BE2C (cell line): Measurements from ENCODE around the gene CBLB.

Experiments
- DNase-seq: peaks from one replicate; pipeline ENCODE4 v3.0.0-alpha.2; 2020
- H3K27me3 ChIP-seq: fragments of 250-450 bp; sonication (Bioruptor Pico); 2 replicates; pipeline ENCODE4 v1.5.1; 2020; ENCODE audit warnings: mild to moderate bottlenecking
- H3K36me3 ChIP-seq: fragments of 250-450 bp; sonication (Bioruptor Pico); 2 replicates; pipeline ENCODE4 v1.5.1; 2020; ENCODE audit warnings: mild to moderate bottlenecking
- H3K4me1 ChIP-seq: fragments of 250-450 bp; sonication (Bioruptor Pico); 2 replicates; pipeline ENCODE4 v1.5.1; 2020
- H3K4me3 ChIP-seq: 2 replicates; pipeline ENCODE4 v1.5.1; 2011; ENCODE audit warnings: low read depth, low read length
- H3K9me3 ChIP-seq: fragments of 250-450 bp; sonication (Bioruptor Pico); 2 replicates; pipeline ENCODE4 v1.5.1; 2020
- TF ChIP-seq, protein P1 (sequence below): IDR thresholded peaks from 2 replicates; pipeline ENCODE4 v1.5.1; 2012; ENCODE audit warnings: mild to moderate bottlenecking, low read depth, low read length

CBLB gene

DNA sequence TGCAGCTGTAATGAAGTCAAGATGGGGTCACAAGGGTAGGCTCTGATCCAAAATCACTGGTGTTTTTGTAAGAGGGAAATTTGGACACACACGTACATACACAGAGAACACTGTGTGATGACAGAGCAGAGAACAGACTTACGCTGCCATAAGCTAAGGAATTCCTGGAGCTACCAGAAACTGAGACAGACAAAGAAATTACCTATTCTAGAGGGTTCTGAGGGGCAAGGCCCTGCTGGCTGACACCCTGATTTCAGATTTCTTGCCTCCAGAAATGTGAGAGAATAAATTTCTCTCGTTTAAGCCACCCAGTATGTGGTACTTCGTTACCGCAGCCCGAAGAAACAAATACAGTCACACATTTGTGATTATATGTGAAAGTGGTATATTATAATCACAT, 24.8 kb downstream of the CBLB start:
- TF ChIP-seq, protein P1, sequence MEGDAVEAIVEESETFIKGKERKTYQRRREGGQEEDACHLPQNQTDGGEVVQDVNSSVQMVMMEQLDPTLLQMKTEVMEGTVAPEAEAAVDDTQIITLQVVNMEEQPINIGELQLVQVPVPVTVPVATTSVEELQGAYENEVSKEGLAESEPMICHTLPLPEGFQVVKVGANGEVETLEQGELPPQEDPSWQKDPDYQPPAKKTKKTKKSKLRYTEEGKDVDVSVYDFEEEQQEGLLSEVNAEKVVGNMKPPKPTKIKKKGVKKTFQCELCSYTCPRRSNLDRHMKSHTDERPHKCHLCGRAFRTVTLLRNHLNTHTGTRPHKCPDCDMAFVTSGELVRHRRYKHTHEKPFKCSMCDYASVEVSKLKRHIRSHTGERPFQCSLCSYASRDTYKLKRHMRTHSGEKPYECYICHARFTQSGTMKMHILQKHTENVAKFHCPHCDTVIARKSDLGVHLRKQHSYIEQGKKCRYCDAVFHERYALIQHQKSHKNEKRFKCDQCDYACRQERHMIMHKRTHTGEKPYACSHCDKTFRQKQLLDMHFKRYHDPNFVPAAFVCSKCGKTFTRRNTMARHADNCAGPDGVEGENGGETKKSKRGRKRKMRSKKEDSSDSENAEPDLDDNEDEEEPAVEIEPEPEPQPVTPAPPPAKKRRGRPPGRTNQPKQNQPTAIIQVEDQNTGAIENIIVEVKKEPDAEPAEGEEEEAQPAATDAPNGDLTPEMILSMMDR = no peak

DNA sequence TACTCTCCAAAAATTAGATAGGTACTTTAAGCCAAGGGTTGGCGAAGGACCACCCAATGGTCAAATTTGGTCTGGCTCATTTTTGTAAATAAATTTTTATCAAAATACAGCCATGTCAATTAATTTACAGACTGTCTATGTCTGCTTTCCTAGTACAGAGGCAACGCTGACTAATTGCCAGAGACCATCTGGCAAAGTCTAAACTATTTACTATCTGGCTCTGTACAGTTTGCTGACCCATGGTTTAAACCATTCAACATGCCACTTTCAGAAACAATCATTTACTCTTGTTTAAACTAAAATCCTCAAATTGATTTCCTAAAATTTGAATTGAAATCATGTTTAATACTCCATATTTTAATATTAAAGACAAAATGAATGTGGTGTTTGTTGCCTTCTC, 25.9 kb downstream of the CBLB start:
- Histone ChIP-seq H3K27me3 (no peaks in the 10 kb centered on the region), H3K4me1 (peaks cover 27% of the 10 kb centered on the region), H3K4me3 (no peak overlapping the region), H3K36me3 (peaks cover 6% of the 10 kb centered on the region; the same call in 1 of the 2 replicates), H3K9me3 (no peaks in the 10 kb centered on the region)
- peak; percentile 55 for DNase-seq
- TF ChIP-seq, protein P1 = no peak

More for the DNA sequence above, 24.8 kb downstream of the CBLB start:
- Histone ChIP-seq H3K4me3 (no peak overlapping the region), H3K36me3 (peaks cover 6% of the 10 kb centered on the region; the same call in 1 of the 2 replicates), H3K4me1 (peaks cover 32% of the 10 kb centered on the region), H3K27me3 (no peaks in the 10 kb centered on the region), H3K9me3 (no peaks in the 10 kb centered on the region)
- no peak for DNase-seq

DNA sequence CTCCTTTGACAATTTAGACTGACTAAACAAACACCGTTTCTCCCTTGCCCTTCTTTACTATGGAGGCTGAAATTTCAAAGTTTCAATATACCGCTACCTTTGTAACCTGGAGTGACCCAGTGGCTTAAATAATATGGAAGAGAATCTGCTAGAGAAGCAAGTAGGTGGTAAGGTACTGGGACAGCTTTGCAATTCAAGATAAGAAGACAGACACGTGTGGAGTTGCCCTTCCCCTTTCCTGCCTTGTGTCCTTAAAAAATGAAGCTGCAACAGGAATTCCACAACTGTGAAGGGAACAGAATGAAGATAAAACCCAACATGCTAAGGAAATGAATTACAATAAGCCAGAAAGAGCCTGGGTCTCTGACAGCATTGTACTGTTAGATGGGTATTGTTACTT, 26.4 kb downstream of the CBLB start:
- no peaks in the 10 kb centered on the region for H3K9me3 ChIP-seq
- no peaks in the 10 kb centered on the region for H3K27me3 ChIP-seq
- H3K4me1 ChIP-seq = peaks cover 26% of the 10 kb centered on the region
- H3K36me3 ChIP-seq = peaks cover 6% of the 10 kb centered on the region; the same call in 1 of the 2 replicates
- peak overlapping the region; percentile 2; the same call in 1 of the 2 replicates for H3K4me3 ChIP-seq
- TF ChIP-seq, protein P1 = no peak
- DNase-seq = peak; percentile 10

DNA sequence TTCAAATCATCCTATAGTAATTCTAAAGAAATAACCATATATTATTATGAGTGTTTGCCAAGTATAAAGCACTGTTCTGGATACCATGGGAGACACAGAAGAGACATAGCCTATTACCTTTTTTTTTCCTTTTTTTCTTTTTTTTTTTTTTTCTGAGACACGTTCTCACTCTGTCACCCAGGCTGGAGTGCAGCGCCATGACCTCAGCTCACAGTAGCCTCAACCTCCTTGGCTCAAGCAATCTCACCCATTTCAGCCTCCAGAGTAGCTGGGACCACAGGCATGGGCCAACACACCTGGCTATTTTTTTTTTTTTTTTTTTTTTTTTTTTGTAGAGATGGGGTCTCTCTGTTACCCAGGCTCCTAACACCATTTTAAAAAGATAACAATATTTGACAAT, 30.9 kb downstream of the CBLB start:
- no peaks in the 10 kb centered on the region for H3K27me3 ChIP-seq
- H3K4me3 ChIP-seq = no peak overlapping the region
- TF ChIP-seq, protein P1 = no peak
- H3K4me1 ChIP-seq = peaks cover 13% of the 10 kb centered on the region
- no peak for DNase-seq
- H3K36me3 ChIP-seq = peaks cover 13% of the 10 kb centered on the region
- no peaks in the 10 kb centered on the region for H3K9me3 ChIP-seq

DNA sequence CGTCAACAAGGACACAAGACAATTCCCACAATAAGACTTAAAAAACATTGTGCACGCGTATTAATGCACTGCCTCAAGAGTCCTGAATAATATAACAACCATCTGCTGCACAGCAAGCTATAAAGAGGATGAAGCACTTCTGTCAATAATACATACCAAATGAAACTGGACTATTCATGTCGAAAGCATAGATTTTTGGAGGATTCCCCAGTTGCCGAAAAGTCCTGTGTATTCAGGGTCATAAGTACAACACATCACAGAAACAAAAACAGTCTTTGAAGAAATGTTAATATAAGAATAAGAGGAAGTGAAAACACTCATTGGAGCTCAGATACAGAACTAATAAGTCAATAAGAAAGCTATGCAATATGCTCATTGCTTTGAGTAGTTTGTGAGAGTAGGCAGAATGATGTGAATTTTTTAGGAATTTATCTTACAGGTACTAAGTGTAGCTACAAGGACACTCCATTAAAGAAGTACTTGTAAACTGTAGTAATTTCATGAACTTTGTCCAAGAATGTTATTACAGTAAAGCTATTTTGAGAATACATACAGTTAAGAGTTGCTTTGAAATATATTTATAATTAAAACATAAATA, 31.6 kb downstream of the CBLB start:
- H3K4me3 ChIP-seq = no peak overlapping the region
- H3K4me1 ChIP-seq = peaks cover 7% of the 10 kb centered on the region
- H3K27me3 ChIP-seq = no peaks in the 10 kb centered on the region
- DNase-seq = no peak
- H3K36me3 ChIP-seq = peaks cover 13% of the 10 kb centered on the region
- TF ChIP-seq, protein P1 = no peak
- H3K9me3 ChIP-seq = no peaks in the 10 kb centered on the region

DNA sequence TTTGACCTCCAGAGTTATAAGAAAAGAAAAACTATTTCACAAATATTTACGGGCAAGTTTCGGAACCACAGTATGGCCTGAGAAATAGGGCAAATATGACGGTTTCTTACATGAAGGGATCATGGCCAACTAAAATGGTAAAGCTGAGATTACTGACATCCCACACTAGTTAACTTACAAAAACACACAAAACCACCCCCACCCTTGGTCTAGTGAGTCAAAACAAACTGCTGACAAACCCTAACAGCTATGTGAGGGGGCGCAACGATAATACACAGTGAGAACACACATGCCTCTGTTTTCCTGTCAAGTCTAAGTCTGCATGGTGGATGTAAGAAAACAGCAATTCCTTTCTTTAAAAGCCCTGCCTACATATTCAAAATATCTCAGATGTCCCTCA, 32.3 kb downstream of the CBLB start:
- Histone ChIP-seq H3K4me3 (no peak overlapping the region), H3K27me3 (no peaks in the 10 kb centered on the region), H3K36me3 (peaks cover 13% of the 10 kb centered on the region), H3K4me1 (0 out of 2 replicates have a peak, but pooled peaks cover 3% of the 10 kb centered on the region), H3K9me3 (no peaks in the 10 kb centered on the region)
- no peak for DNase-seq
- TF ChIP-seq, protein P1 = no peak
